WTC11 (cell line): ENCODE data around the gene MARK2. TPM values are rescaled to one million over a fixed set of nuclear protein-coding genes. Genes with fewer than 3 reads are reported as not detected.

ENCODE experiments used
- ATF1 ChIP-seq: sonication (generic); formaldehyde crosslinking; IDR thresholded peaks from 2 replicates; pipeline ENCODE4 v1.8.1; 2023; ENCODE audit warnings: mild to moderate bottlenecking, moderate library complexity, missing genetic modification reagents
- CREB1 ChIP-seq: sonication (generic); formaldehyde crosslinking; IDR thresholded peaks from 2 replicates; pipeline ENCODE4 v1.8.0; 2023; ENCODE audit warnings: mild to moderate bottlenecking, missing genetic modification reagents
- CREM ChIP-seq: sonication (generic); formaldehyde crosslinking; IDR thresholded peaks from 2 replicates; pipeline ENCODE4 v1.8.1; 2022; ENCODE audit warnings: mild to moderate bottlenecking, missing genetic modification reagents, moderate library complexity
- ERG ChIP-seq: fragments of 250-450 bp; sonication (Bioruptor Pico); IDR thresholded peaks from 2 replicates; pipeline ENCODE4 v1.8.0; 2021; ENCODE audit warnings: mild to moderate bottlenecking
- ESRRA ChIP-seq: sonication (generic); formaldehyde crosslinking; IDR thresholded peaks from 2 replicates; pipeline ENCODE4 v1.8.1; 2022; ENCODE audit warnings: mild to moderate bottlenecking, missing genetic modification reagents, borderline replicate concordance
- ETV6 ChIP-seq: sonication (generic); formaldehyde crosslinking; IDR thresholded peaks from 2 replicates; pipeline ENCODE4 v1.8.1; 2022; ENCODE audit warnings: mild to moderate bottlenecking, missing genetic modification reagents
- FOXP1 ChIP-seq: sonication (generic); formaldehyde crosslinking; IDR thresholded peaks from 2 replicates; pipeline ENCODE4 v1.8.0; 2022; ENCODE audit warnings: missing genetic modification reagents, mild to moderate bottlenecking, moderate library complexity, borderline replicate concordance
- GRHL2 ChIP-seq: fragments of 250-450 bp; sonication (Bioruptor Pico); IDR thresholded peaks from 2 replicates; pipeline ENCODE4 v1.8.0; 2022; ENCODE audit warnings: mild to moderate bottlenecking, moderate library complexity; ENCODE audit not compliant: insufficient replicate concordance, severe bottlenecking
- HMGXB4 ChIP-seq: sonication (generic); formaldehyde crosslinking; IDR thresholded peaks from 2 replicates; pipeline ENCODE4 v1.8.1; 2023; ENCODE audit warnings: mild to moderate bottlenecking, moderate library complexity, missing genetic modification reagents
- JUN ChIP-seq: sonication (generic); formaldehyde crosslinking; IDR thresholded peaks from 2 replicates; pipeline ENCODE4 v1.8.0; 2023; ENCODE audit warnings: mild to moderate bottlenecking, missing genetic modification reagents
- KAT7 ChIP-seq: sonication (generic); formaldehyde crosslinking; IDR thresholded peaks from 2 replicates; pipeline ENCODE4 v1.8.1; 2023; ENCODE audit warnings: missing genetic modification reagents, mild to moderate bottlenecking, borderline replicate concordance
- MAX ChIP-seq: sonication (generic); formaldehyde crosslinking; IDR thresholded peaks from 2 replicates; pipeline ENCODE4 v1.8.0; 2022; ENCODE audit warnings: mild to moderate bottlenecking, missing genetic modification reagents
- NFATC4 ChIP-seq: fragments of 250-450 bp; sonication (Bioruptor Pico); IDR thresholded peaks from 2 replicates; pipeline ENCODE4 v1.9.0; 2021; ENCODE audit warnings: mild to moderate bottlenecking
- NFE2L1 ChIP-seq: sonication (generic); formaldehyde crosslinking; IDR thresholded peaks from 2 replicates; pipeline ENCODE4 v1.8.1; 2023; ENCODE audit warnings: missing genetic modification reagents
- NR1H2 ChIP-seq: sonication (generic); formaldehyde crosslinking; IDR thresholded peaks from 2 replicates; pipeline ENCODE4 v1.9.0; 2021; ENCODE audit warnings: mild to moderate bottlenecking, moderate library complexity, missing genetic modification reagents
- OVOL2 ChIP-seq: fragments of 250-450 bp; sonication (Bioruptor Pico); IDR thresholded peaks from 2 replicates; pipeline ENCODE4 v1.9.0; 2021; ENCODE audit warnings: mild to moderate bottlenecking, borderline replicate concordance
- PRDM15 ChIP-seq: sonication (generic); formaldehyde crosslinking; IDR thresholded peaks from 2 replicates; pipeline ENCODE4 v1.8.0; 2022; ENCODE audit warnings: missing genetic modification reagents
- PREB ChIP-seq: sonication (generic); formaldehyde crosslinking; IDR thresholded peaks from 2 replicates; pipeline ENCODE4 v1.8.1; 2022; ENCODE audit warnings: mild to moderate bottlenecking, missing genetic modification reagents, moderate library complexity, borderline replicate concordance
- SP1 ChIP-seq: sonication (generic); formaldehyde crosslinking; conservative IDR thresholded peaks from 2 replicates; pipeline ENCODE4 v1.8.1; 2022; ENCODE audit warnings: missing genetic modification reagents
- ZBTB21 ChIP-seq: sonication (generic); formaldehyde crosslinking; IDR thresholded peaks from 2 replicates; pipeline ENCODE4 v1.8.1; 2023; ENCODE audit warnings: mild to moderate bottlenecking, missing genetic modification reagents, borderline replicate concordance
- ZNF121 ChIP-seq: sonication (generic); formaldehyde crosslinking; IDR thresholded peaks from 2 replicates; pipeline ENCODE4 v1.8.0; 2023; ENCODE audit warnings: missing genetic modification reagents
- ZNF138 ChIP-seq: sonication (generic); formaldehyde crosslinking; conservative IDR thresholded peaks from 2 replicates; pipeline ENCODE4 v1.8.1; 2022; ENCODE audit warnings: mild to moderate bottlenecking, moderate library complexity, missing genetic modification reagents
- ZNF317 ChIP-seq: sonication (generic); formaldehyde crosslinking; IDR thresholded peaks from 2 replicates; pipeline ENCODE4 v1.8.1; 2023; ENCODE audit warnings: low read depth, mild to moderate bottlenecking, moderate library complexity, missing genetic modification reagents, borderline replicate concordance
- total RNA-seq: library from RNA; stranded (reverse); gene quantifications from 3 replicates; pipeline ENCODE4 v1.2.3, GENCODE V29; 2021
- TF ChIP-seq, protein P1 (sequence below): sonication (generic); formaldehyde crosslinking; IDR thresholded peaks from 2 replicates; pipeline ENCODE4 v1.8.1; 2022; ENCODE audit warnings: missing genetic modification reagents, borderline replicate concordance
- TF ChIP-seq, protein P2 (sequence below): fragments of 250-450 bp; sonication (Bioruptor Pico); IDR thresholded peaks from 2 replicates; pipeline ENCODE4 v2.1.2; 2022; ENCODE audit warnings: mild to moderate bottlenecking, moderate library complexity
- TF ChIP-seq, protein P3 (sequence below): sonication (generic); formaldehyde crosslinking; IDR thresholded peaks from 2 replicates; pipeline ENCODE4 v1.8.0; 2023; ENCODE audit warnings: missing genetic modification reagents

The MARK2 gene
- total RNA-seq, 1 experiment from 2014 or later = 57.4 TPM

- TF ChIP-seq, protein P1, sequence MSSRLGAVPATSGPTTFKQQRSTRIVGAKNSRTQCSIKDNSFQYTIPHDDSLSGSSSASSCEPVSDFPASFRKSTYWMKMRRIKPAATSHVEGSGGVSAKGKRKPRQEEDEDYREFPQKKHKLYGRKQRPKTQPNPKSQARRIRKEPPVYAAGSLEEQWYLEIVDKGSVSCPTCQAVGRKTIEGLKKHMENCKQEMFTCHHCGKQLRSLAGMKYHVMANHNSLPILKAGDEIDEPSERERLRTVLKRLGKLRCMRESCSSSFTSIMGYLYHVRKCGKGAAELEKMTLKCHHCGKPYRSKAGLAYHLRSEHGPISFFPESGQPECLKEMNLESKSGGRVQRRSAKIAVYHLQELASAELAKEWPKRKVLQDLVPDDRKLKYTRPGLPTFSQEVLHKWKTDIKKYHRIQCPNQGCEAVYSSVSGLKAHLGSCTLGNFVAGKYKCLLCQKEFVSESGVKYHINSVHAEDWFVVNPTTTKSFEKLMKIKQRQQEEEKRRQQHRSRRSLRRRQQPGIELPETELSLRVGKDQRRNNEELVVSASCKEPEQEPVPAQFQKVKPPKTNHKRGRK (CRISPR knock-in tag) = no peak
- no peak for TF ChIP-seq ZNF317 (CRISPR knock-in tag)
- TF ChIP-seq, protein P2, sequence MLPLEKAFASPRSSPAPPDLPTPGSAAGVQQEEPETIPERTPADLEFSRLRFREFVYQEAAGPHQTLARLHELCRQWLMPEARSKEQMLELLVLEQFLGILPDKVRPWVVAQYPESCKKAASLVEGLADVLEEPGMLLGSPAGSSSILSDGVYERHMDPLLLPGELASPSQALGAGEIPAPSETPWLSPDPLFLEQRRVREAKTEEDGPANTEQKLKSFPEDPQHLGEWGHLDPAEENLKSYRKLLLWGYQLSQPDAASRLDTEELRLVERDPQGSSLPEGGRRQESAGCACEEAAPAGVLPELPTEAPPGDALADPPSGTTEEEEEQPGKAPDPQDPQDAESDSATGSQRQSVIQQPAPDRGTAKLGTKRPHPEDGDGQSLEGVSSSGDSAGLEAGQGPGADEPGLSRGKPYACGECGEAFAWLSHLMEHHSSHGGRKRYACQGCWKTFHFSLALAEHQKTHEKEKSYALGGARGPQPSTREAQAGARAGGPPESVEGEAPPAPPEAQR = no peak
- TF ChIP-seq NFATC4 (CRISPR knock-in tag) = no peak
- no peak for TF ChIP-seq ERG (CRISPR knock-in tag)
- TF ChIP-seq PRDM15 (CRISPR knock-in tag) = no peak
- no peak for TF ChIP-seq CREM
- TF ChIP-seq ZBTB21 (CRISPR knock-in tag) = 0 out of 2 replicates have a peak, but pooled peaks have one; percentile 19
- peak; percentile 43; the same call in 1 of the 2 replicates for TF ChIP-seq MAX (CRISPR knock-in tag)
- TF ChIP-seq FOXP1 (CRISPR knock-in tag) = peak; percentile 60; the same call in 1 of the 2 replicates
- no peak for TF ChIP-seq PREB (CRISPR knock-in tag)
- no peak for TF ChIP-seq GRHL2
- TF ChIP-seq CREB1 (CRISPR knock-in tag) = no peak
- TF ChIP-seq SP1 = peak; percentile 39; the same call in 1 of the 2 replicates
- no peak for TF ChIP-seq ATF1
- TF ChIP-seq ETV6 (CRISPR knock-in tag) = no peak; the same call in 1 of the 2 replicates
- no peak for TF ChIP-seq OVOL2 (CRISPR knock-in tag)
- no peak for TF ChIP-seq ZNF138 (CRISPR knock-in tag)
- TF ChIP-seq ESRRA (CRISPR knock-in tag) = no peak
- TF ChIP-seq, protein P3, sequence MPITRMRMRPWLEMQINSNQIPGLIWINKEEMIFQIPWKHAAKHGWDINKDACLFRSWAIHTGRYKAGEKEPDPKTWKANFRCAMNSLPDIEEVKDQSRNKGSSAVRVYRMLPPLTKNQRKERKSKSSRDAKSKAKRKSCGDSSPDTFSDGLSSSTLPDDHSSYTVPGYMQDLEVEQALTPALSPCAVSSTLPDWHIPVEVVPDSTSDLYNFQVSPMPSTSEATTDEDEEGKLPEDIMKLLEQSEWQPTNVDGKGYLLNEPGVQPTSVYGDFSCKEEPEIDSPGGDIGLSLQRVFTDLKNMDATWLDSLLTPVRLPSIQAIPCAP (CRISPR knock-in tag) = no peak
- peak; percentile 4; the same call in 1 of the 2 replicates for TF ChIP-seq ZNF121 (CRISPR knock-in tag)
- TF ChIP-seq NFE2L1 (CRISPR knock-in tag) = 0 out of 2 replicates have a peak, but pooled peaks have one; percentile 24
- no peak for TF ChIP-seq JUN (CRISPR knock-in tag)
- no peak for TF ChIP-seq KAT7 (CRISPR knock-in tag)
- TF ChIP-seq NR1H2 (CRISPR knock-in tag) = no peak
- peak; percentile 88 for TF ChIP-seq HMGXB4 (CRISPR knock-in tag)
These were observed 77.3 kb downstream of the MARK2 start (continued) for GRCh38 chr11:63915961-63916836.
